ENCODE measurements around the gene MOK.
"Not testable (repeated sequence)": the region's sequence is repeated elsewhere in the genome, so short reads cannot be mapped to it uniquely, and the experiment has no call there.

MOK gene

GRCh38 chr14:102240481-102240880 lies 64.5 kb downstream of the MOK start:
- DNase-seq = not testable (repeated sequence)

- DNase-seq = no peak
Observed at GRCh38 chr14:102239231-102239630, 65.7 kb downstream of the MOK start.

DNA sequence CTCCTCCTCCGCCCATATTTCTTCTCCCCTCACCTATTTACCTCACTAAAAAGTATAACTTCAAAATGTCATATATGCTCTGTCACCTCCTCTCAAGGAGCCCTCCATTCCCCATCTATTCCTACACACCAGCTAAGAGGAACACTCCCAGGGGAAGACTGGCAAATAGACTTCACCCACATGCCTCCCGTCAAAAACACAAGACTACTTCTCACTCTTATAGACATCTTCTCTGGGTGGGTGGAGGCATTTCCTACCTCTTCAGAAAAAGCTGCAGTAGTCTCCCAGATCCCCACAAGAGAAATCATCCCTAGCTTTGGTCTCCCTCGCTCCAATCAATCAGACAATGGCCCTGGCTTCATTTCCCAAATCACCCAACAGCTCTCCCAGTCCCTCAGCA lies 66.2 kb downstream of the MOK start:
- DNase-seq = no peak

GRCh38 chr14:102238131-102238530 lies 66.8 kb downstream of the MOK start:
- no peak for DNase-seq

DNA sequence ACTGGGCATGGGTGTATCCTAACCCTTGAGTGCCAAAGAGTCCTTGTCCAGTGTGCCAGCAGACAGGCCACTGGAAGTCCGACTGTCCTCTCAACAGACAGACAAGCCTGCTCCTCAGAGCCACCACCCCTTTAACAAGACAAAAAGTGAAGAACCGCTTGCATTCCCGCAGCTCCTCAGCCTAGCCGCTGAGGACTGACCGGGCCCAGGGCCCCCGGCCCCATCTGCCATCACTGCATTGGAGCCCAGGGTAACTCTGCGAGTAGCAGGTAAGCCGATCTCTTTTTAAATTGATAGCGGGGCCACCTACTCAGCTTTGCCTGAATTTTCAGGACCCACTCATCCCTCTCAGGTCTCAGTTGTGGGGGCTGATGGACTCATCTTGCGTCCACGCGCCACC lies 68.9 kb downstream of the MOK start:
- no peak for DNase-seq

DNA sequence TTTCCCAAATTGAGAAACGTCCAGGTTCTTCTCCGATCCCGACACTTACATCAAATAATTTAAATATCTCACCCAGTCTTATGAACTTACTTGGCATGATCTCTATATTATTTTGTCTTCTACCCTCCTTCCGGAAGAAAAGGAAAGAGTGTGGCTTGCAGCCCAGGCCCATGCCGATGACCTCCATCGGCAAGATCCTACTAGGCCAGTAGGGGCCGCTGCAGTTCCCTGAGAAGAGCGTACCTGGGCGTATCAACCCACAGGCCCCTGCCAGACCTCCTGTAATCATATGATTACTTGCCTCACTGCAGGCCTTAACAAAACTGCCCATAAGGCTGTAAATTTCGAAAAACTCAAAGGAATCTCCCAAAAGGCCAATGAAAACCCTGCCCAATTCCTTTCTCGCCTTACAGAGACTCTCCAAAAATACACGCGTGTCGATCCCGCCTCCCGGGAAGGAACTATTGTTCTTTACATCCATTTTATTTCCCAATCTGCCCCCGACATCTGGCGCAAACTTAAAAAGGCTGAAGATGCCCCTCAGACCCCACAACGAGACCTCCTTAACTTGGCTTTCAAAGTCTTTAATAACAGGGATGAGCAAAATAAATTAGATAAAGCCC lies 69.6 kb downstream of the MOK start:
- DNase-seq = peak; percentile 78

- no peak for DNase-seq
Observed at GRCh38 chr14:102234331-102235264, 70.4 kb downstream of the MOK start.

GRCh38 chr14:102233081-102233480 lies 71.9 kb downstream of the MOK start:
- DNase-seq = no peak

DNA sequence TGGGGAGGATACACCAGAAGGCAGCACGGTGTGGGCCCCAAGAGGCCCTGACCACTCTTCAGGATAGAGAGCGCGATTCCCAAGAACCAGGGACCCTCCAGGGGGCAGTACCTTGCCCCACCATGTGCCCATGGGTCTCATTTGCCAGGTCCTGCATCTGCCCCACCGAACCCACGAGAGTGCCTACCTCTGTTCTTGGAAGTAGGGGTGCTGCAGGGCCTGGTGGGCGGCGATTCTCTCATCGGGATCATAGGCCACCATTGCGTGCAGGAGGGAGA lies 72.7 kb downstream of the MOK start:
- no peak for DNase-seq

GRCh38 chr14:102231476-102232347 lies 73.3 kb downstream of the MOK start:
- DNase-seq = no peak

DNA sequence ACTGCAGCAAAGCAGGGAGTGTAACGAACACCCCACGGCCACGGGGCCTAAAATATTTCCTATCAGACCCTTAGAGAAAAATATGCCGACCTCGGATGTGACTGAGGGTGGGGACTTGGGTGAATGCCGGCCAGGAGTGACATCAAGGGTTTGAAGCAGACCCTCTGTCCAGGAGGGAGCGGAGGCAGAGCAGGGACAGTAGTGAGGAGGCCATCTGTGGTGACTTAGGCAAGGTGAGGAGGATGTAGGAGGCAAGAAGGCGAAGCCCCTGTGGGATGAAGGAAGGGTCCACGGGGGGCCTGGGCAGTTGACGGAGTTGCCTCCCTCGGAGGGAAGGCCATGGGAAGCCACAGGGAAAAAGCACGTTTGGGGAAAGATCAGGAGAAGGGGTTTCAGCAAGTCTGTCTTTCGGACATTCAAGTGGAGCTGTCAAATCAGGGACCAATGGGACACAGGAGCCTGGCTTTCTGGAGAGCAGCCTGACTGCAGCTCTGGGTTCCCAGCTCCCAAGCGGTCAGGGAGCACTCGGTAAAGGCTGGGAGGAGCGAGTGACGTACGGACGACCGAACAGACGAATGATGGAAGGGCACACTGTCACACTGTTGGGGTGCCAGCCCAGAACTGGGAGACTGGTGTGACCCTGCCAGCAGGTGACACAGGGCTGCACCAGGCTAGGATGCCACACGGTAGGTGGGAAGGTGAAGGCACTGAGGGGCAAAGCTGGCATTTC lies 74.3 kb downstream of the MOK start:
- DNase-seq = no peak

DNA sequence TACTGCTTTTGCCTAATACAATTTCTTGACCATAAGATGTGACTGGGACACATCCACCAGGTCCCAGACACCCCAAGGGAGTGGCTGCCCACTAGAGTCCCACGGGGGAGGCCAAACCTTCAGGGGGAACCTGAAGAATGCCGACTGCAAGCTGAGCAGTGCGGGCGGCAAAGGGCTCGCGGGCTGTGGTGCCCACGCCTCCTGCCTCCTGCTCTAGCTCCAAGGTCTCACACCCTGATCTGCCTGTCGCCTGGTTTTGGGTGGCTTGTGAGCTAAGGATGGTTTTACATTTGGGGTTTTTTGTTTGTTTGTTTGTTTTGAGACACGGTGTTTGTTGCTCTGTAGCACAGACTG lies 75.2 kb downstream of the MOK start:
- DNase-seq = no peak

- no peak for DNase-seq
Observed at GRCh38 chr14:102229071-102229738, 75.8 kb downstream of the MOK start.

DNA sequence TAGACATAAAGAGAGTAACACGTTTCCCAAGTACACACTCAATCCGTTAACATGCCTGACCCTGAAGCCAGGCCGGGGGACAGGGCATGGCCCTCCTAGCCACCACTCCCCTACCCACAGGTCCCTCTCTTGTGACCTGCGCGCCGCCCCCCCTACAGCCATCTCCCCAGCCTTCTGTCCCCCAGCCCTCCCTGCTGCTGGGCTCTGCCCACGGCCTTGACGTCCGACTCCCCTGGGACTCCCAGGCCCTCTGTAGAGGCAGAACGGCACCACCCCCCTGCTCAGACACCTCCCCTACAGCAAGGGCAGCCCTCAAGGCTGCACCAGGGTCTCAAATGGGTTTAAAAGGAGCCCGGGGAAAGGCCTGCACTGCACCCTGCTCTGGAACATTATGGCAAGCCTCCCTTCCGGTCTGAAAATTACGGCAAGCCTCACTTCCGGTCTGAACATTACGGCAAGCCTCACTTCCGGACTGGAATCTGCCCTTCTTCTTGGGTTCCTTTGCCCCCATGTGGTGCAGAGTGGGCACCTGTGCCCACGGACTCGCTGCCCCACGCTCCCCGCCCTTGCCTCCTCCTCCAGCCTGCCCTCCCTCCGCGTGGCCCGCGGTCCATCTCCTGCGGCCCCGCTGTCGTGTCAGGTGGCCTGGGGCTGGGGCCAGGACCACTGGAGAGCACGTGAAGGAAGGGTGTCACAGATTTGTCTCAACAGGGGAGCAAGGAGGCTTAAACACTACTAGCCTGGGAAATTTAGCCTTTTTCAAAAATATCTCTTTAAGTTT lies 77.6 kb downstream of the MOK start:
- no peak for DNase-seq

DNA sequence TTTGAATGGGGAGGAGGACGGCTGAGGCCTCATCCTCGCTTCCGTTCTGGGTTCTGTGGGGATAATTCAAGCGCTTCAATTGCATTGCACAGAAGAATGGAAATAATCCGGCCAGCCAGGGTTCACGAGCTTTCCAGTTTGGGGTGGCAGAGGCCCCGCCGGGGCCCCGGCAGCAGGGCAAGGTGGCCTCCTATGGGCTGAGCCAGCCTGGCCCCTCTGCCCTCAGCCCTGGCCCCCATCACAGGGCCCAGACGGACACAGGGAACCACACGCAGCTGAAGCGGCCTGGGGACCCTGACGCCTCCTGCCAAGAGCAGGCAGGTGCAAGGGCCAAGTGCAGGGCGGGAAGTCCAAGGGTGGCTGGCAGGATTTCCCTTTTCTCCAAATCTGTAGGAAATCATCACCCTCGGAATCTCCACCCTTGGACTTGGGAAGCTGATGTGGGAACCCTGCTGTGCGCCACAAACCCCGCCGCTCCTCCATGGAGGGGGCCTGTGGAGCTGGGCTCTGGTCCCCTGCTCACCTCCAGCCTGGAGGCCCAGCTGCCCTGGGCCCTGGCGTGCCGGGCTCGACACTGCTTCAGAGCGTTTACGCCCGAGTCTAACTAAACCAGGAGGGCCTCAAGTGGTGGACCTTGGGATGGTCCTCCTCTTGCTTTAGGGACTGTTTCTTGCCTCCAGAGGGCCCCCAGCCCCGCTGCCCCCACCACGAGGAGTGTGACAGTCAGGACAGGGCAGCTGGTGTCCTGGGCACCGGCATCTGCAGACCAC lies 78.4 kb downstream of the MOK start:
- no peak for DNase-seq

DNA sequence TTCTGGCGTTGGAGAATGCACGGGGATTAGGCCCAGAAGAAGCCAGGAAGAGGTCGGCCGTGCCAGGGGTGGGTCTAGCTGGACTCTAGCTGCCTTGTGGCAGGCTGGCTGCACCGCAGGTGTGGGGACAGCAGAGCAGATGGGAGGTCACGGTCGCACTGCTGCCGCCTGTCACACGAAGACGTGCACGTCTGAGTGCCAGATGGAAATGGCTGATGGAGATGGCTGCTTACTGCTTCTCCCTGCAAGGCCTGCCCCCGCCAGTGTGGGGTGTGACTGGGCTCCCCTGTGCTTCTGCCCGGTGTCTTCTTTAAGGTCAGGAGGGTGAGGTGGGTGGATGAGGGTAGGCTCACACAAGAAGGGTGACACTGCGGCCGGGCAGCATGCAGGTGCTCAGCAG lies 79.0 kb downstream of the MOK start:
- DNase-seq = no peak

DNA sequence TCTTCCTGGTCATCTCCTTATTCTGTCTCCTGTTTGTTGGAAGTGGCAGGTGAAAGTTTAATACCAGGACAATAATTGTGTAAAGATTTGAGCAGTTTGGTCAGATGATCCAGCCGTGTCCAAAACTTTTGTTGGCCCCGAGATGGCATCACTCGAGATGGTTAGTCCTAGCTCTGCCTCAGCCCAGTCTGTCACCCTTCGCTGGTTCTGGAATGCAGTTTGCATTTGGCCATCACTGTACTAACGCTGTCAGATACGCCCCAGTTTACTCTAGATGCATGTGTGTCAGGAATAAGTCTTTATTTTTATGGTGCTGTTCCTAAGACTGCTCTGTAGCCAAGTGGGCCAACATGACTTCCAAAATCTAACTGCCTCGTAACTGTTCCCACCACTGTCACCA lies 79.6 kb downstream of the MOK start:
- no peak for DNase-seq

- no peak for DNase-seq
Observed at GRCh38 chr14:102223682-102224081, 81.3 kb downstream of the MOK start.

DNA sequence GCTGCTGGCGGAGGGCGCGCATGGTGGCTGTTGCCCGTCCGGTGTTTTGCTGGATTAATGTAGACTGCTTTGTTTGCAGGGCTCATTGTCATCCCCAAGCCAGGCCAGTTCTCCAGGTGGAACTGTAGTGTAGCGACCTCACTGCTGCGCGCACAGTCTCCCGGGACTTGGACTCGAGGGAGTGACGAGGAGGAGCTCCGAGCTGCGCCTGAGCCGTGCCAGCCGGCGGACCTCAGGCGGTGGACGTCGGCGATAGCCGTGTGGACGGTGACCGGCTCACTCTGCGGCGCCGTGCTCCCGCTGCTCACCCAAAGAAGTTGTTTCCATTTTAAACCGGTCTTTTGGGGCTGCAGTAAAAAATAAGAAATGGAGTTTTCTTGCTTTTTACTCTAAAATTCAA lies 82.2 kb downstream of the MOK start:
- no peak for DNase-seq

DNA sequence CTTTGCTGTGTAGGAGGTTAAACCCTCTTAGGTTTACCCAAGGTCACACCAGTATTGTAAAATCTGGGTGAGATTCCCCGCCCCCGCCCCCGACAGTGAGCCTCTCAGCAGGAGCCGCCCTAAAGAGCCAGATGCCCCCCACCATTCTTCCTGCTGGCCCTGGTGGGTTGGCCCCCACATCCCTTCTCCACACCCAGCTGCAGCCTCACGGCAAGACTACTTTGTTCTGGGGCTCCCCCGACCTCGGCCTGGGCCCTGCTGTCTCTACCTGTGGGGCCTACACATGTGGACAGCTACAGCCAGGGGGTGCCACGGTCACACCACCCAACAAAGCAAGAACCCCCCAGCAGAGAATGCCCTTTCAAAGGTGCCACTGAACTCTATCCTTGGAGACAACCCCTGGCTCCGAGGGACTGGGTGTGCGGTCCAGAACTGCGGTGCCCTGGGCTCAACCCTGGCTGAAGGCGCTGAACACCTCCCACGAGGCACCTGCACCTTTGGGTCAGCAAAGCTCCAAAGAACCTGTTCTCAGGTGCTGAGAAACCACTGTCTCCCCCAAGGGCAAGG lies 82.9 kb downstream of the MOK start:
- no peak for DNase-seq

- no peak for DNase-seq
Observed at GRCh38 chr14:102221026-102221425, 83.9 kb downstream of the MOK start.

Measured in NCI-H1436 (cell line).